Neural progenitor cell (in vitro differentiated cells): Measurements from ENCODE around the gene CHD1.

Experiments
- CTCF ChIP-seq: fragments of 200-600 bp; sonication (generic); IDR thresholded peaks from 2 replicates; pipeline ENCODE4 v1.5.1; 2017; ENCODE audit warnings: antibody characterized with exemption, mild to moderate bottlenecking
- EZH2 ChIP-seq: fragments of 200-600 bp; sonication (generic); IDR thresholded peaks from 2 replicates; pipeline ENCODE4 v1.6.1; 2017; ENCODE audit warnings: antibody characterized with exemption, mild to moderate bottlenecking, moderate library complexity
- EZH2phosphoT487 ChIP-seq: fragments of 200-600 bp; sonication (generic); IDR thresholded peaks from 2 replicates; pipeline ENCODE4 v1.6.1; 2017; ENCODE audit warnings: antibody characterized with exemption

- TF ChIP-seq CTCF = no peak
- TF ChIP-seq EZH2 = no peak
- no peak for TF ChIP-seq EZH2phosphoT487
These were observed 87.9 kb downstream of the CHD1 start for GRCh38 chr5:98840946-98841345.
